ENCODE measurements around the gene REXO4. TPM values are rescaled to one million over a fixed set of nuclear protein-coding genes. Genes with fewer than 3 reads are reported as not detected.
A peak's percentile ranks its signal among the peaks of the same experiment; 100 is the strongest.

Gene REXO4
- polyA plus RNA-seq, 1 donor (not counting 4 experiments of a cell fraction or from before 2014, with no cell fraction given), result 21.5 TPM

DNA sequence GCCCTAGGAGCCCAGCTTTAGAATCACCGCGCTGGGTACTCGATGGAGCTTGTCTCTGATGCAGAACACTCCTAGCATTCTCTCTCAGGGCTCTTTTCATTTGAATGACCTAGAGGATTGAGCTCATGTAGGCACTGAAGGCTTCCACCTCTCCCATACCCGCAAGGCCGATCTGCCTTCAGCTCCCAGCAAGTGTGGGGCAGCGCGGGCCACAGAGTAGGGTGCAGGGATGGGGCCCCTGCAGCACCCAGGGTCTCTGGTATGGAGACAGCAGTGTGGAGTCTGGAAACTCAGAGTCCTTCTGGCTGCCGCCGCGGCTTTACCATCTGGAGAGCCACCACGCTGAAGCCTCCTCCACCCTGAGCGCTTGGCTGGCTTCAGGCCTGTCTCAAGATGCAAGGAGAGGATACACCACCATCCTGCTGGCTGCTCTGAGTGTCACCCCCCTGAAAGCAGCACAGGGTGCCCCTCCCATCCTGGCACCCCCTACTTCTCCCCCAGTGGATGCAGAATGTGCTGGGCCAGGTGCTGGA, 28.7 kb downstream of the REXO4 start:
- H3K9ac ChIP-seq (ENCODE audit: control insufficient read depth, extremely low read depth, insufficient read depth, low read length), result no peak overlapping the region
- no peak overlapping the region for H2AFZ ChIP-seq (ENCODE audit: control insufficient read depth, low read length)
- no peaks in the 10 kb centered on the region for H3K9me3 ChIP-seq (ENCODE audit: control insufficient read depth, low read depth, low read length)
- FAIRE-seq (no peak), DNase-seq (ENCODE audit: low read depth, low spot score) (no peak)
- H3K27me3 ChIP-seq (ENCODE audit: control insufficient read depth, extremely low read depth, insufficient read depth, low read length), result peaks cover 5% of the 10 kb centered on the region
- H3K4me2 ChIP-seq (ENCODE audit: control insufficient read depth, extremely low read depth, insufficient read depth, low read depth, low read length), result no peak overlapping the region
- H3K36me3 ChIP-seq (ENCODE audit: control insufficient read depth in 2 of 2, extremely low read depth in 1 of 2, insufficient read depth in 2 of 2, low read length in 2 of 2), result no peaks in the 10 kb centered on the region
- dilution Hi-C loops (cut with MboI; ENCODE audit: extremely low pct_ligation_motif_present, low sequenced_read_pairs), result no loop called here
- no peaks in the 10 kb centered on the region for H3K9me1 ChIP-seq (ENCODE audit: control insufficient read depth, extremely low read depth, insufficient read depth, low read length)
- TF ChIP-seq EZH2 (IDR thresholded peaks at IDR 0.05; ENCODE audit: low read length) (no peak), CTCF (optimal IDR thresholded peaks at IDR 0.05 in 1 of 3, IDR thresholded peaks at IDR 0.05 in 1 of 3, conservative IDR thresholded peaks at IDR 0.05 in 1 of 3; ENCODE audit: extremely low read depth in 1 of 3, insufficient read depth in 2 of 3, low read length in 3 of 3) (no peak)
- H3K4me3 ChIP-seq (ENCODE audit: control insufficient read depth in 2 of 3, extremely low read depth in 1 of 3, insufficient read depth in 2 of 3, low read depth in 1 of 3, low read length in 3 of 3), result no peak overlapping the region
- no peaks in the 10 kb centered on the region for H4K20me1 ChIP-seq (ENCODE audit: control insufficient read depth, extremely low read depth, insufficient read depth, low read length)
- H3K79me2 ChIP-seq (ENCODE audit: control insufficient read depth, insufficient read depth, low read length), result no peaks in the 10 kb centered on the region
- H3K27ac ChIP-seq (ENCODE audit: control insufficient read depth, insufficient read depth, low read length), result no peak overlapping the region
- H3K4me1 ChIP-seq (ENCODE audit: control insufficient read depth, extremely low read depth, insufficient read depth, low read length), result peaks cover 9% of the 10 kb centered on the region

- Histone ChIP-seq H3K9ac (ENCODE audit: control insufficient read depth, extremely low read depth, insufficient read depth, low read length) (no peak overlapping the region), H2AFZ (ENCODE audit: control insufficient read depth, low read length) (peak overlapping the region; percentile 21), H3K36me3 (ENCODE audit: control insufficient read depth in 2 of 2, extremely low read depth in 1 of 2, insufficient read depth in 2 of 2, low read length in 2 of 2) (no peaks in the 10 kb centered on the region), H3K27ac (ENCODE audit: control insufficient read depth, insufficient read depth, low read length) (no peak overlapping the region), H3K9me3 (ENCODE audit: control insufficient read depth, low read depth, low read length) (no peaks in the 10 kb centered on the region), H4K20me1 (ENCODE audit: control insufficient read depth, extremely low read depth, insufficient read depth, low read length) (no peaks in the 10 kb centered on the region), H3K9me1 (ENCODE audit: control insufficient read depth, extremely low read depth, insufficient read depth, low read length) (no peaks in the 10 kb centered on the region), H3K27me3 (ENCODE audit: control insufficient read depth, extremely low read depth, insufficient read depth, low read length) (no peaks in the 10 kb centered on the region), H3K79me2 (ENCODE audit: control insufficient read depth, insufficient read depth, low read length) (no peaks in the 10 kb centered on the region), H3K4me2 (ENCODE audit: control insufficient read depth, extremely low read depth, insufficient read depth, low read depth, low read length) (peak overlapping the region; percentile 25), H3K4me3 (ENCODE audit: control insufficient read depth in 2 of 3, extremely low read depth in 1 of 3, insufficient read depth in 2 of 3, low read depth in 1 of 3, low read length in 3 of 3) (no peak overlapping the region), H3K4me1 (ENCODE audit: control insufficient read depth, extremely low read depth, insufficient read depth, low read length) (peaks cover 9% of the 10 kb centered on the region)
- dilution Hi-C loops (cut with MboI; ENCODE audit: extremely low pct_ligation_motif_present, low sequenced_read_pairs), result no loop called here
- TF ChIP-seq CTCF (optimal IDR thresholded peaks at IDR 0.05 in 1 of 3, IDR thresholded peaks at IDR 0.05 in 1 of 3, conservative IDR thresholded peaks at IDR 0.05 in 1 of 3; ENCODE audit: extremely low read depth in 1 of 3, insufficient read depth in 2 of 3, low read length in 3 of 3) (no peak), EZH2 (IDR thresholded peaks at IDR 0.05; ENCODE audit: low read length) (no peak)
- FAIRE-seq (peak; percentile 88), DNase-seq (ENCODE audit: low read depth, low spot score) (no peak)
Observed at GRCh38 chr9:133387680-133388079, 30.1 kb downstream of the REXO4 start.
